GM23338 (cell line): ENCODE measurements around the gene B4GALT2. TPM values are rescaled to one million over a fixed set of nuclear protein-coding genes. Genes with fewer than 3 reads are reported as not detected.

Source experiments
- ATAC-seq: fragments of 200-7000 bp; cut with Tn5 transposase; 3 replicates; pipeline ENCODE4 v1.9.1; 2020
- DNase-seq: peaks from one replicate; pipeline ENCODE4 v3.0.0-alpha.2; 2015; ENCODE audit warnings: low spot score
- H2AFZ ChIP-seq: fragments of 200-600 bp; sonication (generic); 2 replicates; pipeline ENCODE4 v1.8.0; 2016; ENCODE audit warnings: antibody characterized with exemption, mild to moderate bottlenecking, moderate library complexity
- H3F3A ChIP-seq: fragments of 200-600 bp; sonication (generic); replicated peaks from 2 replicates; pipeline ENCODE4 v1.8.0; 2017; ENCODE audit warnings: antibody characterized with exemption, mixed run types, low read depth
- H3K27ac ChIP-seq: fragments of 200-600 bp; sonication (generic); 2 replicates; pipeline ENCODE4 v1.6.1; 2016; ENCODE audit warnings: low read depth
- H3K27me3 ChIP-seq: fragments of 200-600 bp; sonication (generic); 2 replicates; pipeline ENCODE4 v1.8.0; 2016; ENCODE audit warnings: mild to moderate bottlenecking, mixed run types, moderate library complexity; ENCODE audit not compliant: insufficient read depth
- H3K36me3 ChIP-seq: fragments of 200-600 bp; sonication (generic); 2 replicates; pipeline ENCODE4 v1.8.0; 2016; ENCODE audit warnings: mild to moderate bottlenecking; ENCODE audit not compliant: insufficient read depth
- H3K4me1 ChIP-seq: fragments of 200-600 bp; sonication (generic); 2 replicates; pipeline ENCODE4 v1.8.0; 2016; ENCODE audit warnings: mild to moderate bottlenecking, moderate library complexity; ENCODE audit not compliant: insufficient read depth
- H3K4me2 ChIP-seq: fragments of 200-600 bp; sonication (generic); 2 replicates; pipeline ENCODE4 v1.7.1; 2017; ENCODE audit warnings: mixed run types
- H3K4me3 ChIP-seq: fragments of 200-600 bp; sonication (generic); 2 replicates; pipeline ENCODE4 v1.6.1; 2016; ENCODE audit warnings: mixed run types
- H3K79me2 ChIP-seq: fragments of 200-600 bp; sonication (generic); replicated peaks from 2 replicates; pipeline ENCODE4 v1.8.0; 2017; ENCODE audit warnings: mild to moderate bottlenecking; ENCODE audit not compliant: insufficient read depth
- H3K9me2 ChIP-seq: fragments of 200-600 bp; sonication (generic); 2 replicates; pipeline ENCODE4 v1.8.0; 2017; ENCODE audit not compliant: insufficient read depth
- H4K20me1 ChIP-seq: fragments of 200-600 bp; sonication (generic); replicated peaks from 2 replicates; pipeline ENCODE4 v1.8.0; 2017; ENCODE audit warnings: mild to moderate bottlenecking; ENCODE audit not compliant: insufficient read depth
- H3K27ac Mint-ChIP-seq: 2 replicates; pipeline ENCODE4 v1.8.0; 2020; ENCODE audit warnings: inconsistent platforms, mild to moderate bottlenecking, moderate library complexity, mixed read lengths
- H3K27me3 Mint-ChIP-seq: 3 replicates; pipeline ENCODE4 v1.8.0; 2022; ENCODE audit warnings: low read depth, mild to moderate bottlenecking, moderate library complexity, mixed read lengths, inconsistent platforms; ENCODE audit not compliant: insufficient read depth, poor library complexity
- H3K36me3 Mint-ChIP-seq: 3 replicates; pipeline ENCODE4 v1.8.0; 2021; ENCODE audit warnings: low read depth, mild to moderate bottlenecking, inconsistent platforms, moderate library complexity, mixed read lengths
- H3K4me1 Mint-ChIP-seq: 3 replicates; pipeline ENCODE4 v1.8.0; 2020; ENCODE audit warnings: mild to moderate bottlenecking, inconsistent platforms, mixed read lengths
- H3K4me3 Mint-ChIP-seq: 3 replicates; pipeline ENCODE4 v1.8.0; 2021; ENCODE audit warnings: moderate library complexity, mild to moderate bottlenecking, inconsistent platforms, mixed read lengths
- H3K9me3 Mint-ChIP-seq: 3 replicates; pipeline ENCODE4 v1.8.0; 2020; ENCODE audit warnings: moderate library complexity, mild to moderate bottlenecking, inconsistent platforms, mixed read lengths
- CREB1 ChIP-seq: fragments of 250-450 bp; sonication (Bioruptor Pico); IDR thresholded peaks from 2 replicates; pipeline ENCODE4 v1.5.0; 2020; ENCODE audit warnings: low read depth, mild to moderate bottlenecking, moderate library complexity
- CTCF ChIP-seq, 2 experiments: fragments of 200-600 bp in 1 of 2; sonication (generic) in 1 of 2; conservative IDR thresholded peaks; 2 replicates each; pipeline versions ENCODE4 v1.5.1 to v1.6.1; 2016 to 2017; ENCODE audit warnings: antibody characterized with exemption in 2 of 2, low read depth in 2 of 2, mild to moderate bottlenecking in 2 of 2, moderate library complexity in 1 of 2
- ETS1 ChIP-seq: IDR thresholded peaks from 2 replicates; pipeline ENCODE4 v1.6.1; 2016; ENCODE audit warnings: antibody characterized with exemption
- NANOG ChIP-seq: IDR thresholded peaks from 2 replicates; pipeline ENCODE4 v1.6.1; 2016; ENCODE audit warnings: antibody characterized with exemption, borderline replicate concordance
- ZNF114 ChIP-seq: fragments of 250-450 bp; sonication (Bioruptor Pico); IDR thresholded peaks from 2 replicates; pipeline ENCODE4 v1.5.0; 2020; ENCODE audit warnings: mild to moderate bottlenecking, moderate library complexity
- ZNF462 ChIP-seq: fragments of 250-450 bp; sonication (Bioruptor Pico); IDR thresholded peaks from 2 replicates; pipeline ENCODE4 v1.5.0; 2020; ENCODE audit warnings: mild to moderate bottlenecking, moderate library complexity
- polyA plus RNA-seq: library from polyadenylated mRNA; unstranded; fragments of >200 nt; fragmentation: Nextera tagmentation; extraction: Ambion mirVana; gene quantifications from 2 replicates; pipeline ENCODE4 v1.2.1, GENCODE V29; 2016
- total RNA-seq: library from RNA; depleted of rRNA; stranded (reverse); fragments of >200 nt; shearing (Covaris generic); gene quantifications from 2 replicates; pipeline ENCODE4 v1.2.3, GENCODE V29; 2014

B4GALT2 gene
- total and polyA plus RNA-seq, 2 experiments from 2014 or later: 22.4 to 63.1 TPM

GRCh38 chr1:43976045-43976444 is 3.0 kb upstream of the B4GALT2 start:
- Histone ChIP-seq H3F3A (peaks cover 29% of the 10 kb centered on the region; the same call in 1 of the 2 replicates), H2AFZ (no peak overlapping the region), H3K27me3 (no peaks in the 10 kb centered on the region), H3K4me2 (peak overlapping the region; percentile 98), H3K4me3 (peak overlapping the region; percentile 96), H3K36me3 (0 out of 2 replicates have a peak, but pooled peaks cover 7% of the 10 kb centered on the region), H3K27ac (no peak overlapping the region), H4K20me1 (peaks cover 19% of the 10 kb centered on the region), H3K9me2 (no peaks in the 10 kb centered on the region), H3K79me2 (peaks cover 16% of the 10 kb centered on the region), H3K4me1 (peaks cover 29% of the 10 kb centered on the region)
- peaks cover 62% of the 10 kb centered on the region for H3K36me3 Mint-ChIP-seq
- H3K27ac Mint-ChIP-seq: no peak overlapping the region
- TF ChIP-seq CREB1: no peak
- TF ChIP-seq ZNF114: no peak
- no peak; a peak in 1 of 4 replicates for TF ChIP-seq CTCF (conservative IDR thresholded peaks at IDR 0.05; ENCODE audit: low read depth in 2 of 2)
- no peak for TF ChIP-seq NANOG
- TF ChIP-seq ZNF462 (CRISPR knock-in tag): no peak
- TF ChIP-seq ETS1: no peak
- no peak for ATAC-seq
- peak overlapping the region; percentile 90 for H3K4me3 Mint-ChIP-seq
- DNase-seq: no peak
- H3K9me3 Mint-ChIP-seq: no peaks in the 10 kb centered on the region
- H3K4me1 Mint-ChIP-seq: peaks cover 45% of the 10 kb centered on the region
- H3K27me3 Mint-ChIP-seq: peaks cover 31% of the 10 kb centered on the region
